GM12878 (cell line): ENCODE results near the gene SLC31A2. TPM values are rescaled to one million over a fixed set of nuclear protein-coding genes. Genes with fewer than 3 reads are reported as not detected.

Source experiments
- ATAC-seq: fragments of 200-7000 bp; cut with Tn5 transposase; 3 replicates; pipeline ENCODE4 v1.9.1; 2020; ENCODE audit warnings: mild to moderate bottlenecking, moderate library complexity
- BruUV-seq: library from RNA; stranded (reverse); fragments of 400-500 nt; replicated peaks from 2 replicates; lab custom pipeline; 2021; lab: Mats Ljungman, UMichigan
- CTCF ChIA-PET: fragments of 300-600 bp; sonication (Branson Sonifier 250); formaldehyde crosslinking; extraction: SDS; loops from one replicate; lab custom pipeline; 2021; ENCODE audit warnings: inconsistent platforms; lab: Yijun Ruan, JAX
- POLR2A ChIA-PET: fragments of 350-600 bp; formaldehyde crosslinking; extraction: SDS; loops from one replicate; lab custom pipeline; 2021; ENCODE audit warnings: inconsistent platforms; lab: Charles Lee
- RAD21 ChIA-PET: fragments of 300-600 bp; sonication (Branson Sonifier 250); formaldehyde crosslinking; loops from one replicate; lab custom pipeline; 2023; ENCODE audit warnings: antibody characterized with exemption; ENCODE audit not compliant: unreplicated experiment; lab: Charles Lee
- SMC1A ChIA-PET: fragments of 300-600 bp; sonication (Branson Sonifier 250); formaldehyde crosslinking; loops from one replicate; lab custom pipeline; 2023; ENCODE audit not compliant: unreplicated experiment, uncharacterized antibody; lab: Charles Lee
- DNase-seq: peaks from one replicate; pipeline ENCODE4 v3.0.0-alpha.2; 2011; ENCODE audit warnings: low read depth, low spot score
- FAIRE-seq: peaks from 3 replicates; lab custom pipeline; 2011; peaks lifted over from hg19 to GRCh38; lab: Jason Lieb, UNC
- H2AFZ ChIP-seq: 2 replicates; pipeline ENCODE4 v1.6.0; 2011; ENCODE audit warnings: low read depth, low read length, control low read depth; ENCODE audit not compliant: control insufficient read depth
- H3K27ac ChIP-seq: 2 replicates; pipeline ENCODE4 v1.5.1; 2011; ENCODE audit warnings: control low read depth; ENCODE audit not compliant: control insufficient read depth, insufficient read depth
- H3K27me3 ChIP-seq, 2 experiments: replicated peaks in 1 of 2; 2 replicates each; pipeline versions ENCODE4 v1.6.0 to v1.6.1; 2011; ENCODE audit warnings: low read length in 1 of 2; ENCODE audit not compliant: control insufficient read depth in 2 of 2, insufficient read depth in 2 of 2
- H3K36me3 ChIP-seq, 2 experiments: 2 replicates each; pipeline ENCODE4 v1.5.1; 2011; ENCODE audit warnings: low read length in 1 of 2; ENCODE audit not compliant: control insufficient read depth in 2 of 2, insufficient read depth in 2 of 2
- H3K4me1 ChIP-seq: 2 replicates; pipeline ENCODE4 v1.6.1; 2011; ENCODE audit warnings: mild to moderate bottlenecking, low read length, moderate library complexity, mixed read lengths; ENCODE audit not compliant: control insufficient read depth, insufficient read depth
- H3K4me2 ChIP-seq: 2 replicates; pipeline ENCODE4 v1.6.0; 2011; ENCODE audit warnings: control low read depth; ENCODE audit not compliant: control insufficient read depth, insufficient read depth
- H3K4me3 ChIP-seq: fragments of 200-600 bp; sonication (generic); 2 replicates; pipeline ENCODE4 v1.5.1; 2016
- H3K79me2 ChIP-seq: 2 replicates; pipeline ENCODE4 v1.6.0; 2011; ENCODE audit warnings: low read length; ENCODE audit not compliant: control insufficient read depth, insufficient read depth
- H3K9ac ChIP-seq: 2 replicates; pipeline ENCODE4 v1.8.0; 2011; ENCODE audit warnings: low read length, control low read depth, mixed read lengths; ENCODE audit not compliant: control insufficient read depth, insufficient read depth
- H3K9me3 ChIP-seq: replicated peaks from 3 replicates; pipeline ENCODE4 v1.5.1; 2011; ENCODE audit warnings: mild to moderate bottlenecking, low read length; ENCODE audit not compliant: control insufficient read depth, insufficient read depth
- H4K20me1 ChIP-seq: 2 replicates; pipeline ENCODE4 v1.6.0; 2011; ENCODE audit not compliant: control insufficient read depth, insufficient read depth
- CBX5 ChIP-seq: sonication (generic); IDR thresholded peaks from 2 replicates; pipeline ENCODE4 v1.6.1; 2016; ENCODE audit warnings: low read depth, moderate library complexity, mild to moderate bottlenecking, inconsistent platforms
- FOS ChIP-seq: IDR thresholded peaks from 3 replicates; pipeline ENCODE4 v1.6.1; 2011; ENCODE audit warnings: borderline replicate concordance; ENCODE audit not compliant: insufficient read length; ENCODE audit errors: extremely low read depth
- HCFC1 ChIP-seq: fragments of 150-350 bp; IDR thresholded peaks from 2 replicates; pipeline ENCODE4 v1.6.1; 2014; ENCODE audit warnings: low read length
- KAT2A ChIP-seq: conservative IDR thresholded peaks from 2 replicates; pipeline ENCODE4 v1.6.1; 2011; ENCODE audit warnings: low read depth, low read length; ENCODE audit not compliant: control insufficient read depth
- KDM1A ChIP-seq: fragments of 200-600 bp; sonication (generic); IDR thresholded peaks from 2 replicates; pipeline ENCODE4 v1.6.1; 2016; ENCODE audit warnings: borderline replicate concordance
- MTA3 ChIP-seq: IDR thresholded peaks from 2 replicates; pipeline ENCODE4 v1.6.1; 2012; ENCODE audit warnings: low read length, inconsistent platforms, borderline replicate concordance
- NFXL1 ChIP-seq: fragments of 450-650 bp; IDR thresholded peaks from 2 replicates; pipeline ENCODE4 v1.6.1; 2017; ENCODE audit warnings: antibody characterized with exemption, mild to moderate bottlenecking, borderline replicate concordance
- SMARCA5 ChIP-seq: fragments of 450-650 bp; IDR thresholded peaks from 2 replicates; pipeline ENCODE4 v1.6.1; 2017; ENCODE audit warnings: mild to moderate bottlenecking
- TCF7 ChIP-seq: IDR thresholded peaks from 2 replicates; pipeline ENCODE4 v1.6.1; 2014; ENCODE audit warnings: antibody characterized with exemption, borderline replicate concordance
- YY1 ChIP-seq: IDR thresholded peaks from 2 replicates; pipeline ENCODE4 v1.6.1; 2011; ENCODE audit warnings: low read depth, mild to moderate bottlenecking, low read length
- ZNF217 ChIP-seq: fragments of 450-650 bp; IDR thresholded peaks from 2 replicates; pipeline ENCODE4 v1.6.1; 2017; ENCODE audit warnings: antibody characterized with exemption, mild to moderate bottlenecking
- WGBS: methylation state at CpG from one replicate; pipeline ENCODE4 v1.1.6; 2016; ENCODE audit warnings: low lambda C conversion rate; ENCODE audit not compliant: insufficient replicate concordance, insufficient coverage; ENCODE audit errors: missing lambda C conversion rate; 5-methylcytosine and 5-hydroxymethylcytosine counted together
- in situ Hi-C: fragments of 300-500 bp; cut with MboI; formaldehyde crosslinking; loops from 9 replicates; pipeline ENCODE4 v1.14.3; 2018; ENCODE audit warnings: mixed read lengths
- intact Hi-C: fragments of 100-400 bp; cut with micrococcal nuclease; formaldehyde crosslinking; loops from one replicate; pipeline ENCODE4 v1.14.2; 2022; ENCODE audit not compliant: unreplicated experiment
- polyA plus RNA-seq, 11 experiments: library from polyadenylated mRNA; depleted of rRNA in 4 of 11; unstranded in 6 of 11; stranded (reverse) in 5 of 11; fragments of >200 nt; fragmentation: Nextera tagmentation in 4 of 11; fragmentation: Illumina TruSeq in 1 of 11; extraction: Ambion mirVana in 4 of 11; extraction: Trizol in 1 of 11; gene quantifications; 1 replicate in 1 of 11; 2 replicates in 10 of 11; pipeline versions ENCODE4 v1.2.1 to v1.2.3, GENCODE V29; 2011 to 2016; ENCODE audit warnings: inconsistent platforms in 2 of 11, missing spikeins in 2 of 11, low read depth in 1 of 11
- total RNA-seq, 4 experiments: library from RNA; depleted of rRNA in 3 of 4; stranded (reverse); fragments of >200 nt in 3 of 4; fragmentation: Illumina TruSeq in 1 of 4; extraction: Trizol in 1 of 4; gene quantifications; 2 replicates each; pipeline versions ENCODE4 v1.2.1 to v1.2.3, GENCODE V29; 2013 to 2021
- TF ChIP-seq, protein P1 (sequence below): IDR thresholded peaks from 2 replicates; pipeline ENCODE4 v1.6.1; 2011; ENCODE audit warnings: mild to moderate bottlenecking, low read depth, low read length, moderate library complexity; ENCODE audit not compliant: insufficient replicate concordance
- TF ChIP-seq, protein P2 (sequence below): fragments of 450-650 bp; IDR thresholded peaks from 2 replicates; pipeline ENCODE4 v1.6.1; 2017; ENCODE audit warnings: low read depth, mild to moderate bottlenecking, moderate library complexity
- TF ChIP-seq, protein P3 (sequence below): IDR thresholded peaks from 2 replicates; pipeline ENCODE4 v1.6.1; 2011; ENCODE audit warnings: low read depth, low read length, improper control_type of control experiment, borderline replicate concordance

Gene SLC31A2
- total and polyA plus RNA-seq, 10 of the 15 experiments (the other 5 are each of a cell fraction or from before 2014, with no cell fraction given), result 0.09 to 1.9 (median 0.93) TPM

GRCh38 chr9:113129466-113129865 is 21.3 kb upstream of the SLC31A2 start:
- CTCF ChIA-PET, result no interaction called here
- no peak overlapping the region for H2AFZ ChIP-seq
- in situ Hi-C loops, result no loop called here
- no peaks in the 10 kb centered on the region; a peak in 1 of 4 replicates for H3K27me3 ChIP-seq
- H3K4me2 ChIP-seq, result no peak overlapping the region
- H3K9ac ChIP-seq, result no peak overlapping the region
- ATAC-seq (no peak), FAIRE-seq (no peak), DNase-seq (no peak)
- no peaks in the 10 kb centered on the region for H4K20me1 ChIP-seq
- no peaks in the 10 kb centered on the region; the same call in 2 of the 3 replicates for H3K9me3 ChIP-seq
- TF ChIP-seq SMARCA5 (no peak), YY1 (no peak)
- BruUV-seq, result no TSS peak
- POLR2A ChIA-PET, result no interaction called here
- SMC1A ChIA-PET, result no interaction called here
- H3K4me3 ChIP-seq, result no peak overlapping the region
- H3K27ac ChIP-seq, result no peak overlapping the region
- no peaks in the 10 kb centered on the region for H3K4me1 ChIP-seq
- H3K79me2 ChIP-seq, result no peaks in the 10 kb centered on the region
- no peaks in the 10 kb centered on the region for H3K36me3 ChIP-seq
- RAD21 ChIA-PET, result no interaction called here
- intact Hi-C loops, result no loop called here

DNA sequence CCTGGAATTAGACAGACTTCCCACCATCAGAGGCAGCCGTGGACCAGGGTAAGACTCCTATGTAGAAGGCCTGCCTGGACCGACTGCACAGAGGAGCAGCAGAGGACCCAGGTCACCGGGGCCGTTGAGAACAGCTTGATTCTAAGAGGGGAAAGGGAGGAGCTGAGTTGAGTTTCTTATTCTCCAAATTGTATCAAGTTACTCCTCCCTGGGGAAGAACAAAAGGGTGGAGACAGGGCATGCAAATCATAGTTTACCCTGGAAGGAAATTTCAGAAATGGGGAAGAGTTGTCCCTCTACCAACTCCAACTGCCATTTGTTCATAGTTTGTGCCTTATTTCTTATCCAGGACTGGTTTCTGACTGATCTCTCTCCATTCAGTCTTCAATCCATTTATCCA is 20.9 kb upstream of the SLC31A2 start:
- intact Hi-C loops (no loop called here), in situ Hi-C loops (no loop called here)
- no peaks in the 10 kb centered on the region for H3K36me3 ChIP-seq
- H3K4me1 ChIP-seq, result no peaks in the 10 kb centered on the region
- DNase-seq, result no peak
- no peak overlapping the region for H3K9ac ChIP-seq
- no peak overlapping the region for H2AFZ ChIP-seq
- 0% methylated on average over 4 of the region's 4 CpGs for WGBS
- FAIRE-seq, result no peak
- no peaks in the 10 kb centered on the region; a peak in 1 of 4 replicates for H3K27me3 ChIP-seq
- no peak for ATAC-seq
- H3K4me3 ChIP-seq, result no peak overlapping the region
- no peak overlapping the region for H3K4me2 ChIP-seq
- no peaks in the 10 kb centered on the region for H3K79me2 ChIP-seq
- no TSS peak for BruUV-seq
- SMC1A ChIA-PET, result no interaction called here
- POLR2A ChIA-PET, result no interaction called here
- H3K27ac ChIP-seq, result no peak overlapping the region
- no peaks in the 10 kb centered on the region; the same call in 2 of the 3 replicates for H3K9me3 ChIP-seq
- RAD21 ChIA-PET, result no interaction called here
- CTCF ChIA-PET, result no interaction called here
- no peaks in the 10 kb centered on the region for H4K20me1 ChIP-seq
- no peak for TF ChIP-seq MTA3
- TF ChIP-seq KAT2A, result no peak
- no peak for TF ChIP-seq NFXL1
- TF ChIP-seq HCFC1, result no peak
- TF ChIP-seq, protein P1, sequence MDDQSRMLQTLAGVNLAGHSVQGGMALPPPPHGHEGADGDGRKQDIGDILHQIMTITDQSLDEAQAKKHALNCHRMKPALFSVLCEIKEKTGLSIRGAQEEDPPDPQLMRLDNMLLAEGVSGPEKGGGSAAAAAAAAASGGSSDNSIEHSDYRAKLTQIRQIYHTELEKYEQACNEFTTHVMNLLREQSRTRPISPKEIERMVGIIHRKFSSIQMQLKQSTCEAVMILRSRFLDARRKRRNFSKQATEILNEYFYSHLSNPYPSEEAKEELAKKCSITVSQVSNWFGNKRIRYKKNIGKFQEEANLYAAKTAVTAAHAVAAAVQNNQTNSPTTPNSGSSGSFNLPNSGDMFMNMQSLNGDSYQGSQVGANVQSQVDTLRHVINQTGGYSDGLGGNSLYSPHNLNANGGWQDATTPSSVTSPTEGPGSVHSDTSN, result no peak
- TF ChIP-seq, protein P2, sequence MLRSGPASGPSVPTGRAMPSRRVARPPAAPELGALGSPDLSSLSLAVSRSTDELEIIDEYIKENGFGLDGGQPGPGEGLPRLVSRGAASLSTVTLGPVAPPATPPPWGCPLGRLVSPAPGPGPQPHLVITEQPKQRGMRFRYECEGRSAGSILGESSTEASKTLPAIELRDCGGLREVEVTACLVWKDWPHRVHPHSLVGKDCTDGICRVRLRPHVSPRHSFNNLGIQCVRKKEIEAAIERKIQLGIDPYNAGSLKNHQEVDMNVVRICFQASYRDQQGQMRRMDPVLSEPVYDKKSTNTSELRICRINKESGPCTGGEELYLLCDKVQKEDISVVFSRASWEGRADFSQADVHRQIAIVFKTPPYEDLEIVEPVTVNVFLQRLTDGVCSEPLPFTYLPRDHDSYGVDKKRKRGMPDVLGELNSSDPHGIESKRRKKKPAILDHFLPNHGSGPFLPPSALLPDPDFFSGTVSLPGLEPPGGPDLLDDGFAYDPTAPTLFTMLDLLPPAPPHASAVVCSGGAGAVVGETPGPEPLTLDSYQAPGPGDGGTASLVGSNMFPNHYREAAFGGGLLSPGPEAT, result no peak
- no peak for TF ChIP-seq KDM1A
- TF ChIP-seq CBX5, result no peak
- TF ChIP-seq ZNF217, result no peak
- TF ChIP-seq, protein P3, sequence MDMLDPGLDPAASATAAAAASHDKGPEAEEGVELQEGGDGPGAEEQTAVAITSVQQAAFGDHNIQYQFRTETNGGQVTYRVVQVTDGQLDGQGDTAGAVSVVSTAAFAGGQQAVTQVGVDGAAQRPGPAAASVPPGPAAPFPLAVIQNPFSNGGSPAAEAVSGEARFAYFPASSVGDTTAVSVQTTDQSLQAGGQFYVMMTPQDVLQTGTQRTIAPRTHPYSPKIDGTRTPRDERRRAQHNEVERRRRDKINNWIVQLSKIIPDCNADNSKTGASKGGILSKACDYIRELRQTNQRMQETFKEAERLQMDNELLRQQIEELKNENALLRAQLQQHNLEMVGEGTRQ, result no peak
- no peak for TF ChIP-seq FOS
- no peak for TF ChIP-seq TCF7
